Measurements from ENCODE around the gene POMT2.
"Not testable (repeated sequence)": the region's sequence is repeated elsewhere in the genome, so short reads cannot be mapped to it uniquely, and the experiment has no call there.

The POMT2 gene

DNA sequence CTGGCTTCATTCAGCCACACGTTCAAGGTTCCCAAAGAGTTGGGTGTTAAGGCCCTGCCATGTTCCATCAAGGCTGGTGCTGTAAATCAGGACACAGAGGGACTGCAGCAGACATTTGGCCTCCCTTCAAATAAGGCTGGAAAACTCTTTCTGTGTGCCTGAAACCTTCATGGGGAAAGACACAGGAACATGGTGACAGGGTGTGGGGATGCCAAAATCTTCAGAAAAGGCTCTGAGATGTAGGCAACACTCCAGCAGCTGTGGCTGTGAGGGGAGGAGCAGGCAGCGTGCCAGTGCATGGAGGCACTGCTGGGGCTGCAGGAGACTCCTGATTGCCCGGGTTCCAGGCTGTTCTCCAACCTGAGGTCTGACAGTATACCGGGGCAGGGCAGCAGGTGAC, 15.0 kb downstream of the POMT2 start:
- no peak overlapping the region for H3K4me3 ChIP-seq (ENCODE audit: low read depth, low read length)
- no peak for DNase-seq (ENCODE audit: low read depth)

DNA sequence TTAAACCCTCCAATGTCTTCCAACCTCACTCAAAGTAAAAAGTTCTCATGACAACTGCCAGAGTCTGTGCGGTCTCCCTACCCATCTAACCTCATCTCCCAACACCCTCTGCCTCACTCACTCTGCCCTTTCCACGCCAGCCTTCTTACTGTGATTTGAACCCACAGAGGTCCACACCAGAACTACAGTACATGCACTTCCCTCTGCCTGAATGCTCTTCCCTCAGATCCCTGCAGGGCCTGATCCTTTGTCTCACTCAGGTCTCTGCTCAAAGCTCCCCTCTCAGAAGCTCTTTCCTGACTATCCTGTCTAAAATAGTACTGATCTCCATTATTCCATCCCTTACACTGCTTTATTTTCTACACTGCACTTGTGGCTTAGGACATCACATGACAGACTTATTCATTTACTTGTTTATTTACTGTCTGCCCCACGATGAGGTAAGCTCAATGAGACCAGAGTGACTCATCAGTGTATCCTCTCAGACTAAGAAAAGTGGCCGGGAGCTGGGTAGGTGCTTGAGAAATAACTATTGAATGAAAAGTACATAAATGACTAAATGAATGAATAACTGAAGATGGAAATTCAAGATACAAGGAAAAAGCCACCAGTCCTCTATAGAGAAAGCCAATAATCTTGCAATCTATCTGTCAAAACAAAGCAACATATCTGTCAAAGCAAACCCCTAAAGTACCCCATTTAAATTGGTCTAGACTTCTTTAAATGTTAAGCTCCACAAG, 17.1 kb downstream of the POMT2 start:
- H3K4me3 ChIP-seq (ENCODE audit: low read depth, low read length), result no peak overlapping the region
- DNase-seq (ENCODE audit: low read depth), result peak; percentile 88

DNA sequence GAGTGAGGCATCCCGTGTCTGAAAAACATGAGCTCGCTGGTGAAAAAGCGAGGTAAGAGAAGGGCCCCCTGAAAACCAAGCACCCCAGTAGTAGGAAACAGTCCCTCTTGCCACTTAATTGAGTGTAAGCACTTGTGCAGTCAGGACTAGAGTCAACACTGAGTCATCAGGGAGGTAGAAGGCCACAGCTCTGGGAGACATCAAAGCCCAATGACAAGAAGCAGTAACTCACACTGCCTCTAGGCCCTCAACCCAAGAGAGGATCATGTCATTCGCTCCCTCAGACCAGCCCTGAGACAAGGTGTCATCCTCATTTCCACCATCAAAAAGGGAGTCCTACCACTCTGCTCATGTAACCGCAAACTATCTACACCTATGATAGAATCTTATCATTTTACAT, 17.8 kb downstream of the POMT2 start:
- no peak overlapping the region for H3K4me3 ChIP-seq (ENCODE audit: low read depth, low read length)
- no peak for DNase-seq (ENCODE audit: low read depth)

DNA sequence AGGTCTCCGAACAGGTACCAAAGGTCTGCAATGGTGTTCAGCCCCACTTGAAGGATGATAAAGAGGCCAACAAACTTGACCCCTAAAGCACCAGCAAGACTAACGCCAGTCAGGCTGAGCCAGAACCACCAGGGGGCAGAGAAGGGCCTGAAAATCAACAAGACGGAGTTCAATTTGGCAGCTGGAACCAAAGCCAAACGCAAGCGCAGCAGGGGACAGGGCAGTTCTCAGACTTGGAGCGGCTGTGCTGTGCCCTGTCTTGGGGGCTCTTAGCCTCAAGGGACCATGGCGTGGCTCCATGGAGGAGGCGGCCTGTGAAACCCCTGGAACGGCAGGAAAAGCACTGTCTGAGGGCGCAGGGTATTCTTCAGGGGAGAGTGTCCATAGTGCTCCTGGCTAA, 19.6 kb downstream of the POMT2 start:
- peak; percentile 52 for DNase-seq (ENCODE audit: low read depth)

DNA sequence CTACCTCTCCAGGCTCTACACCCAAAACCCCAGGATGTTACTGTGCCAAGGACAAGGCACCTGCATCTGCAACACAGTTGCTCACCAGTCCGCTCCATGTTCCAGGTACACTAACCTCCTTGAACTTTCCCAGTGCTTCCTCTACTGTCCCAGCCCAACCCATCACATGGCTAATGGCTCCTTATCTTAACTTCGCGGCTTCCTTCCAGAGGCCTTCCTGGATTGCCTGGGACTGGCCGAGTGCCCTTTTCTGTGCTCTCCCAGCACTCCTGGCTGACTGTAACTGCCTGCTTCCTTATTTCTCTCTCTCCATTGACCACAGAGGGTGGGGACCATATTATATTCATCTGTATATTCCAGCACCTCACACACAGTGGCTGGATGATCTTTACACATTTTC, 20.9 kb downstream of the POMT2 start:
- no peak for DNase-seq (ENCODE audit: low read depth)
- no peak overlapping the region for H3K4me3 ChIP-seq (ENCODE audit: low read depth, low read length)

More for the DNA sequence above, 19.6 kb downstream of the POMT2 start:
- no peak overlapping the region for H3K4me3 ChIP-seq (ENCODE audit: low read depth, low read length)

DNA sequence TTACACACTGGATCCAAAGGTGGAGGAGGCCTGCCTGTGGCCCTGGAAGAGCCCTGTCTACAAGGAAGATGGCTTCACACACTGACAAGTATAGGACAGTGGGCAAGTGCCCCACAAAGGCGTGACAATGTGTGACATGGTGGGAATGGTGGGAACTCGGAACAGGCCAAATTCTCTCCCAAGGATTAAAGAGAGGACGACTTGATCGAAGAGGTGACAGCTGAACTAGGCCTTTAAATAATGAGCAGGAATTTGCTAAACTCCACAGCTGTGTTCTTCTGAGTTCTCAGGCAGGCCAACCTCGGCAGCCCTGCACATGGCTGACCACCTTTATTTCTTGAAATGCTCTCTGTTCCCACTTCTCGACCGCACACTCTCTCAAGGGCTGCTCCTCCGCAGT, 23.8 kb downstream of the POMT2 start:
- H3K4me3 ChIP-seq (ENCODE audit: low read depth, low read length), result no peak overlapping the region
- no peak for DNase-seq (ENCODE audit: low read depth)

DNA sequence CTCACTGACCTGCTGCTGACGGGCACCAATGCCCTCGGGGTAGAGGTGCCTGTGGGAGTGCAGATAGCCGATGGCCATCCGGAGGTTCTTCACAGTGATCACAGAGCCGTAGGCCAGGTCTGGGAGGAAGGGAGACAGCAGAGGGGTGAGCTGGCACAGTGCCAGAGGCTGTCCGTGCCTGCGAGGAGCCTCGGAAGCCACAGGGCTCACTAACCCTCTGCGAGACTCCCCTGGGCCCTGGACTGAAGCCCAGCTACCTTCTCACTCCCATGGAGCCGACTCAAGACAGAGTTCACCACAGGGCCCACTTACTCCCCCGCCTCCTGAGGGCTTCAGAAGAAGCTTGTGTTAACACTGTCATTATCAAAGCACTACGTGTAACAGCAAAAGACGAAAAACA, 24.5 kb downstream of the POMT2 start:
- no peak overlapping the region for H3K4me3 ChIP-seq (ENCODE audit: low read depth, low read length)
- DNase-seq (ENCODE audit: low read depth), result no peak

DNA sequence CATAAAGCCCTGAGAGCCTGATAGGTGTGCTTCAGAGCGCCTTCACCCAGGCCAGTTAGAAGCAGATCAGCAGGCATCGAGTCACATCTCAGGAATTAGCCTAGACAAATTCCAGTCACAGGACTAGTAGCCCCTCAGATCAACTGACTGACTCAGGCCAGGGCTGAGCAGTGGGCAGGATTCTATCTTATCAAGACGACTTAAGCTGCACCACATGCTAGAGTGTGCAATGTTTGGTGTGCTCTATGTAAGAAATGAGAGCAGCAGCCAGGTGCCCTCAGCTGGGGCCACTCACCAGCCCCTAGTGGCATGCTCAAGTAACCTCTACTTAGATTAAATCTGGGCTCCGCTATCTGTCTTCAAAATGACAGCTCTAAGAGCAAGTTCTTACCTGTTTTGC, 30.0 kb downstream of the POMT2 start:
- DNase-seq (ENCODE audit: low read depth), result no peak

DNA sequence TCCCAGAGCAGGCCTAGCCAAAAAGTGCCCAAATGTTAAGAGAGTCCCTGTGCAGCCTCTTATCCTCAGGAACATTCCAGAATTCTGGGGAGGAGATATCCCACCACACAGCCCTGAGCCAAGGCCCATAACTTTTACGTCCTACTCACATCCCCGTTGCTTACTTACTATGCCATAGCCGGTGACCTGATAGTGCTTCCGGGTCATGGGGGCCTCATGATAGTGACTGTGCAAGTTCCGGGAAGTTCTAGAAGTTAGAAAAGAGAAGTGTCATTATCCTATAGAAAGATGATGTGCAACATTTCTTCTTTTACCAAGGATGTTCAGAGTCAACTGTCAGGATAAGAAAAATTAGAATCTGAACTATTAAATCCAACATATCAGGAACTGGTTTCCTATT, 34.1 kb downstream of the POMT2 start:
- no peak for DNase-seq (ENCODE audit: low read depth)
- H3K4me3 ChIP-seq (ENCODE audit: low read depth, low read length), result no peak overlapping the region

More for the DNA sequence above, 30.0 kb downstream of the POMT2 start:
- H3K4me3 ChIP-seq (ENCODE audit: low read depth, low read length), result no peak overlapping the region

DNA sequence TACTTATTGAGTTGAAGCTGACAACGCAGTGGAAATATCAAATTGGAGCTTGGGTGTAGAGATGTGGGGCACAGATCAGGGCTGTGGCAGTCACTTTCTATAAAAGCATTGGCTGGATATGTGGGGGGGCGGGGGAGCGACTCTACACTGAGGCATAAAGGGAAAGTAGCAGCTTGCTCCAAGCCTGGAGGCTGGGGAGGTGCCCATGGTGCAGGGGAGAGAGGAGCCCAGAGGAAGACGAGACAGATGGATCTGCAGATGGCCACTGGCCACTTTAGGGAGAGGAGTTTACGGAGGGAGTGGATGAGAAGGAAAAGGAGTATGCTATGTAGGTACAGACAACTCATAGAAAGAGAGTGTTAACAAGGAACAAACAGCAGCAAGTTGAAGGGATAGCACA, 36.2 kb downstream of the POMT2 start:
- DNase-seq (ENCODE audit: low read depth), result no peak
- H3K4me3 ChIP-seq (ENCODE audit: low read depth, low read length), result no peak overlapping the region

DNA sequence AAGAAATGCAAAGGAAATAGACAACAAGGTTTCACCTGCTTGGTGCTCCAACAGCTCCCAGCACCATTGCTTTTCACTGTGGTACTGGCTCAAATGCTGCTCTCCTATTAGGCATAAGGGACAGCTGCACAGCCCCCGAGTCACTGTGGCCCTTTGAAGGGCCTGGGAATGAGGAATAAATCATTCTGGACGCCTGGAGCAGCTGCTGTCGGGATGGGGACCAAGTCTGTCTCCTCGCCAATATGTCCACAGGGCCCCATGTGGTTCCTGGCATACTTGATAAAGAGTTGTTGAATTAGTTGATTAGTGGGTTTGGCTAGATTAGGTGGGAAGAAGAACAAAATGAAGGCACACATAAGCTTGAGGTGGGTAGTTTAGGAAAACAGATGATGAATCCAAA, 36.6 kb downstream of the POMT2 start:
- no peak overlapping the region for H3K4me3 ChIP-seq (ENCODE audit: low read depth, low read length)
- no peak for DNase-seq (ENCODE audit: low read depth)

DNA sequence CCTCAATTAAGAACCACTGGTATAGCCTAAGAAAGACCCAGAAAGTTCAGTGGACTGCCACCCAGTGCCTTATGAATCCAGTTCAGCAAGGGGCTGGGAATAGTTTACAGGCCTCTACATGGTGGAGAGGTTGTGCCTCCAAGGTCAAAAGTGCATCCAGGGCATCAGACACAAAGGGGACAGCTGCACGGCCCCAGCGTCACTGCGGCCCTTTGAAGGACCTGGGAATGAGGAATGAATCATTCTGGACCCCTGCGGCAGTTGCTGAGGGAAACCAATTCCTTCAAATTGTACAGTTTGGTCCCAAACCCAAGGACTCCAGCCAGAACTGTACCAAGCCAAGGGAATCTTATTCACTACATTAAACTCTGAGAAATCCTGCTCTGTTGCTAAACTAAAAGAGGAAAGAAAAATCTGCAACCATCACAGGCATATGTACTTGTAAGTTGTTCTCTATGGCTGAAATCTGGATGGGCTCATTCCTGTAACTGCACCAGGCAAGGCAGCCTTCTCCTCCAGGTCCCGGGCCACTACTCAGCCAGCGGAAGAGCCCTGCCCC, 38.8 kb downstream of the POMT2 start:
- DNase-seq (ENCODE audit: low read depth), result no peak

DNA sequence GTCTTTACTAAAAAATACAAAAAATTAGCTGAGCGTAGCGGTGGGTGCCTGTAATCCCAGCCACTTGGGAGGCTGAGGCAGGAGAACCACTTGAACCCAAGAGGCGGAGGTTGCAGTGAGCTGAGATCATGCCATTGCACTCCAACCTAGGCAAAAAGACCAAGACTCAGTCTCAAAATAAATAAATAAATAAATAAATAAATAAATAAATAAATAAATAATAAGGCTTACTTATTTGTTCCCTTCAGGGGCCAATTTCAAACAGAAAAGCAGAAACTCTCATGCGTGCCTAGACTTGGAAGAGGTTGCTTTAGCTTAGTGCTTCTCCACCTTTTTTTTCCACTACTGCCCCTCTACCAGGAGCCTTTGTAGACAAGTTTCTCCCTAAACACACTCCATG, 39.8 kb downstream of the POMT2 start:
- not testable (repeated sequence) for DNase-seq (ENCODE audit: low read depth); H3K4me3 ChIP-seq (ENCODE audit: low read depth, low read length)

More for the DNA sequence above, 38.8 kb downstream of the POMT2 start:
- no peak overlapping the region for H3K4me3 ChIP-seq (ENCODE audit: low read depth, low read length)

DNA sequence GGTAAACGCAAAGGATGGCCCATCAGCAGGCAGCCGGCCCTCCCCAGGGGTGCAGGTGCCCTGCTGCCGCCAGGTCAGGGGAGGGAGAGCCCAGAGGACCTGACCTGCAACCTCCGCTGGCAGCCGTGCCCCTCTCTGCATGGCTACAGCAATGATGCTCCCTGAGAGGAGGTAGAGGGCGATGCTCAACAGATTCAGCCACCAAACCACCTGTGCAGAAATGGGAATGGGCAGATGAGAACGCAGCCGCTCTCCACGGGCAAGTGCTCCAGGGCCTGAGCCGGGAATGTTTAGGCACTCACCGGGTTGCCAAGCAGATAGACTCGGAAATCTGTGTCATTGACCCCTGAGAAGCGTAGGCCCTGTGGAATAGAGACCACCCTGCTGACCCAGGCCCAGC, 41.0 kb downstream of the POMT2 start:
- DNase-seq (ENCODE audit: low read depth), result no peak

DNA sequence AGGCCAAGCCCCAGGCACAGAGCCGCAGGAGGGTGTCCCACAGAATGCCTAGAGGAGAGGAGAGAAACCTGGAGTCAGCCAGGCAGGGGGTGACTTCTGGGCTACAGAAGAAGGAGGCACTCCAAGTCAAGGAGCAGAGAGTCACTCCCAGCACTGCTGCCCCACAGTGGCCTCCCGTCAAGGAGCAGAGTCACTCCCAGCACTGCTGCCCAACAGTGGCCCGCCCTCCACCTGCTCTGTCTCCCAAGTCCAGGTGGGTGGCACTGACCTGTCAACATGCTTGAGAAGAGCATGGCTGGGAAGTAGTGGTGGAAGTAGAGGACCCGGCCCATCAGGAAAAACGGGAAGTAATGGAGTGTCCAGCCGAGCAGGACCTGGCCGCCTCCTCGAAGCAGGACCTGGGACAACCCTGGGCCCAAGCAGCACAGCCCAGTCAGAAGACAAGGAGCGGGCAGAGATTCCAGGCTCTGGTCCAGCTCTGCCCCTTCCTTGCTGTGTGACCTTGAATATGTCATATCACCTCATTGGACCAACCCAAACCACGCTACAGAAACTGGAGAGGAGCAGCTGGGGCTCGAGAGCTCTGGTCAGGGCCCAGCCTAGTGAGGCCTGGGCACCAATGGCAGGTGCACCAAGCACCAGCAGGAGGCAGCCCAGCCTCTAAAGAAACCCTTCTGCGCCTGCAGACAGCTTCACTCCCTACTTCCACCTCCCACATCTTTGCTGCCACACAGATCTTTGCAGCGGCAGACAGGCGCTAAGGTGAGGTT, 42.0 kb downstream of the POMT2 start:
- no peak overlapping the region for H3K4me3 ChIP-seq (ENCODE audit: low read depth, low read length)
- DNase-seq (ENCODE audit: low read depth), result no peak

More for the DNA sequence above, 41.0 kb downstream of the POMT2 start:
- H3K4me3 ChIP-seq (ENCODE audit: low read depth, low read length), result no peak overlapping the region

DNA sequence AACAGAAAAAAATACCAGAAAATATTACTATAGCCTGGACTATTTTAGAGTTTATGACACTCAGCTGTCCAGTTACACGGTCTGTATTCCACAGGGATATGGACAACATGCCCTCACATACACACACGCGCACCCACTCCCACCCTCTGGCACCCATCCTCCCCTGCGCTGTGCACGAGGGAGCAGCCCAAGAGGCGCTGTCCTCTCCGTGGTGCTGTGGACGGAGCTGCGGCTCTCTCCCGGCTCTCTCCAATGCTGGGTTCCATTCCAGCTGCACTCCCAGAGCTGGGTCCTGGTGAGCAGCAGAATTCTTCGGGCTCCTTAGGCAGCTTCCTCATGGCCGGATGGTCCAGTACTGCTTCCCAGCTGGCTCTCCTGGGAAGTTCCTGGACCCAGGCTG, 43.7 kb downstream of the POMT2 start:
- DNase-seq (ENCODE audit: low read depth), result no peak
- H3K4me3 ChIP-seq (ENCODE audit: low read depth, low read length), result no peak overlapping the region

DNA sequence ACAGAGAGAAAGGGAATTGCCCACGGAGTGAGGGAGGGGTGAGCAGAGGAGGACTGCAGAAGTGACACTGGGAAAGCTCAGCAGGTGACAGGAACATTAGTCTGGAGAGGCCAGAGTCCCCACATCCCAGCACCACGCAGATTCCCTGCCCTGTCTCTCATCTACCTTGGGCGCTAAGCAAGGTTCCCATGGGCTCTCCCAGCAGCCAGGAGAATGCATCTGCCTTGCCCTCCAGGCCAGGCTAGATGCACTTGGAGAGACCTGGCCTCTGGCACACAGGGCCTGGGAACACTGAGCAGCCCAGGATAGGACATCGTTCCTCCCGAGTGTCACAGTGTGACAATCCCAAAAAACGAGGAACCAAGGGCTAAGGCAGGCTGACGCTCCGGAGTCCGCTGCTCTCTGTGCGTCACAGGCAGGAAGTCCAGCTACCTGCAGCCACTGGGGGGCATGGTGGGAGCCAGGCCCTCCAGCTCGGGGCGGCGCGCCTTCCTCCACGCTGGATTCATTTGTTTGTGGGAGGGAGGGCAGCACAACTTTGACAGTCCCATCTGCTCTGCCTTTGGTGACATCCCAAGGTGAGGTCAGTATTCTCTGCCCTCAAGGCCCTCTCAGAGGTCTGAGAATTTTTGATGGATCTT, 44.3 kb downstream of the POMT2 start:
- H3K4me3 ChIP-seq (ENCODE audit: low read depth, low read length), result no peak overlapping the region

DNA sequence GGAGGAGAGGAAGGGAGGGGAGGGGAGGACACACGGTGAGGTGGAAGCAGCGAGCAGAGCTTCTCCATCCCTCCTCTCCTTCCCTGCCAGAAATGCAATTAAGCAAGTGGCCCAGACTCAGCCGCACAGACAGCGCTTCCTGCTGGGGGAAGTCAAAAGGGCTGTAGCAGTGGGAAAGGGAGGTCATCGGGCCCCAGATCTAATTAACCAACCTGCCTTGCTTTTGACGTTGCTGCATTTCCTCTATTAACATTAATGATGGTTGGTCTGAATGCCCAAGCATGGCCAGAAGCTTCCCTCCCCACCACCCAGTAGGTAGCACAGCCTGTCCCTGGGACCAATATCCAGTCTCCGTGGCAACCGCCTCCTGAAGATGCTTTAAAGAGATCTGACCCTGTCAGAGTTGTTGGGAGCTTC, 45.1 kb downstream of the POMT2 start:
- H3K4me3 ChIP-seq (ENCODE audit: low read depth, low read length), result no peak overlapping the region
- DNase-seq (ENCODE audit: low read depth), result no peak

More for the DNA sequence above, 44.3 kb downstream of the POMT2 start:
- no peak for DNase-seq (ENCODE audit: low read depth)

DNA sequence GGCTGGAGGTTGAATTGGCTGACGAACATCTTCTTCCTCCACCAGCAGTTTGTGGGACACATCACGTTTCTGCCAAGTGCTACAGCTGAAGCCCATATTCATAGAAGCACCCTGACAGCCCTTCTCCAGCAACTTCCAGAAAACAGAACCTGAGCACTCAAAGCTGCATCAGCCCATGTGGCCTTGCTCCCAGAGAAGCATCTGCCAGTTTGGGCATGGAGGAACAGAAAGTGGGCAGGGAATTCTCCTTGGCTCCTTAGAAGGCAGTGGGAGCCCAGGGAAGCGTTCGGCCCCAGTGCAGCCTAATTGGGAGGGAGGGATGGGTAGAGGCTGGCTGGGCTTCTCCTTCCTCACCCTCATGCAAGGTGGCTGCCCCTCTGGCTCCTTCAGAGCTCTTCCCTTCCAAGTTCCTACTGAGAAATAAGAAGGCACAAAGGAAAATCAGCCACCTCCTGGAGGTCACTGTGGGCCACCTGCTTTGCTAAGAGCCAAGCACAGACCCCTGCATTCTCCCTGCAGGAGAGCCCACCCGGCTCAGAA, 45.6 kb downstream of the POMT2 start:
- DNase-seq (ENCODE audit: low read depth), result no peak
- no peak overlapping the region for H3K4me3 ChIP-seq (ENCODE audit: low read depth, low read length)

DNA sequence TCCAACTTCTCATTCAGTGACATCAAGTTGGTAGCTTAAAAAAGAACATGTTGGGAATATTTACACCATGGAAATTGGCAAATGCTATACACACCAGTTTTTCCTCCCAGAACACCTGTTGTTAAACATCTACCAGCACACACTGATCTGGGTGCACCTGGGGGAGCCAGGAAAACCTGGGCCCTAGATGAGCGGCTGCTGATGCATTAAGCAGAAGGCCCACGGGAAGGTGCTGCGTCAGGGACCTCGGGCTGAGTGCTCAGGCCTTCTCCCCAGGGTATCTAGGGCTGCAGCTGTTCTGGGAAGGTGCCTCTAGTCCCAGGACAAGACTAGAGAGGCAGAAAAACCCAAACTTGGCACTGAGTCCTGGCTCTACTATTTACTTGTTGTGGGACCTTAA, 46.9 kb downstream of the POMT2 start:
- H3K4me3 ChIP-seq (ENCODE audit: low read depth, low read length), result no peak overlapping the region
- no peak for DNase-seq (ENCODE audit: low read depth)

All from skeletal muscle cell (primary cell).